Stimulated activated naive CD8-positive, alpha-beta T cell treated with anti-CD3 and anti-CD28 coated beads, Interleukin-15, Interleukin-2, amounts not matched to agents 100 ng/mL and 50 ng/mL, for 24 hours (primary cell): ENCODE measurements around the gene TMEM14A.

Experiments
- H3K27ac Mint-ChIP-seq: one replicate; pipeline ENCODE4 v1.8.0; 2021; ENCODE audit warnings: mild to moderate bottlenecking, mixed read lengths
- H3K27me3 Mint-ChIP-seq: one replicate; pipeline ENCODE4 v1.8.0; 2021; ENCODE audit warnings: mixed read lengths
- H3K36me3 Mint-ChIP-seq: one replicate; pipeline ENCODE4 v1.8.0; 2021; ENCODE audit warnings: low read depth, mixed read lengths
- H3K4me1 Mint-ChIP-seq: one replicate; pipeline ENCODE4 v1.8.0; 2021; ENCODE audit warnings: low read depth, mixed read lengths
- H3K4me3 Mint-ChIP-seq: one replicate; pipeline ENCODE4 v1.8.0; 2021; ENCODE audit warnings: mild to moderate bottlenecking, mixed read lengths
- H3K9me3 Mint-ChIP-seq: one replicate; pipeline ENCODE4 v1.8.0; 2021; ENCODE audit warnings: mixed read lengths

Gene TMEM14A, protein sequence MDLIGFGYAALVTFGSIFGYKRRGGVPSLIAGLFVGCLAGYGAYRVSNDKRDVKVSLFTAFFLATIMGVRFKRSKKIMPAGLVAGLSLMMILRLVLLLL

DNA sequence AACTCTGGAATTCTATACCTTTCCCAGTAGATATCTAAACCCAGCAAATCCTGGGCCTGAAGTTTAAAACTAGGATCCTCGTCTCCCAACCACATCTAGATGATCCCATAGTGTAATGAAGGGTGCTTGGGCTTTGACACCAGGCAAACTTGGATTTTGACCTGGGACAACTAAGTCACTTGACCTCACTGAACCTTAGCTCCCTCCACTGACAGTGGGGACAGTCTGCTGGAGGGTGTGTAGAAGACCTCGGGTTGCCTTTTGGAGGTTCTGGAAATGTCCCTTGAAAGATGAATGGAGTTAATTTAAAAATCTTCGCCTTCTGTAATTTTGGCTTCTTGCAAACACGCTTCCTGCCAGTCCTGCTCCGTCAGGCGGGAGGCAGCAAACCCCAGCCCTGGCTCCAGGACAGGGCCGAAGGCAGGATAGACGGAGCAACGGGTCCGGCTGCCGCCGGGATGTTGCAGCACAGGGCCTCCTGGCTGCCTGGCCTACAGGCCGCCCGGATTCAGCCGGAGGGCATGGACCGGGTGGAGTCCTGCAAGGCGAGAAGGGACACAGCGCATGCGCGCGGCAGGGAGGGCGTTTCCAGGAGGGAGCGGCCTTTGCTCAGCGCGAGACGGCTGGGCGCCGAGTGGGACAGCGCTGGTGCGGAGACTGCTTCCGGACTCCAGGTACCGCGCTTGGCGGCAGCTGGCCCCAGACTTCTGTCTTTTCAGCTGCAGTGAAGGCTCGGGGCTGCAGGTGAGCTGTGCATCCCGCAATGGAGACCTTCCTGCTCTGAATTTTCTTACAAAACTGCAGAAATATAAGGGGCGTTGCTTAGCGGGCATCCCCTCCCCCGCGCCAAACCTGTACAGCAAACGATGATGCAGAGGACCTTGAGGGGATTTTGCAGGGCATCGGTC is at the start of gene TMEM14A:
Gene TMEM14A (plus strand): TSS at position 612 of the 908 bp plus-strand sequence. CDS start 5,990 bp downstream, outside the sequence.
- Mint-ChIP-seq H3K27ac (peak within 1 kb of the TSS; percentile 87), H3K4me3 (peak within 1 kb of the TSS; percentile 86), H3K27me3 (no peaks in the 10 kb centered on the region), H3K9me3 (no peaks in the 10 kb centered on the region), H3K4me1 (peaks cover 28% of the 10 kb centered on the region), H3K36me3 (peaks cover 3% of the 10 kb centered on the region)

DNA sequence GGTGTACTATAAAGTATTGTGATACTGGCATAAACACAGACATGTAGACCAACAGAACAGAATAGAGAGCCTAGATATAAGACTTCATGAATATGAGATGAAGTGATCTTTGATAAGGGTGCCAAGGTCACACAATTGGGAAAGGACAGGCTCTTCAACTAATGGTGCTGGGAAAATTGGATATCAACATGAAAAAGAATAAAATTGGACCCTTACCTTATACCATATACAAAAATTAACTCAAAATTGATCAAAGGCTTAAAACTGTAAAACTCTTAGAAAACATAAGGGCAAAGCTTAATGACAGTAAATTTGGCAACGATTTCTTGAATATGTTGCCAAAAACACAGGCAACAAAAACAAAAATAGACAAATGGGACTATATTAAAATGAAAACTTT is 49.3 kb upstream of the TMEM14A start:
- Mint-ChIP-seq H3K27me3 (peaks cover 6% of the 10 kb centered on the region), H3K27ac (no peak overlapping the region), H3K4me1 (no peaks in the 10 kb centered on the region), H3K36me3 (no peaks in the 10 kb centered on the region), H3K4me3 (no peak overlapping the region), H3K9me3 (no peaks in the 10 kb centered on the region)

DNA sequence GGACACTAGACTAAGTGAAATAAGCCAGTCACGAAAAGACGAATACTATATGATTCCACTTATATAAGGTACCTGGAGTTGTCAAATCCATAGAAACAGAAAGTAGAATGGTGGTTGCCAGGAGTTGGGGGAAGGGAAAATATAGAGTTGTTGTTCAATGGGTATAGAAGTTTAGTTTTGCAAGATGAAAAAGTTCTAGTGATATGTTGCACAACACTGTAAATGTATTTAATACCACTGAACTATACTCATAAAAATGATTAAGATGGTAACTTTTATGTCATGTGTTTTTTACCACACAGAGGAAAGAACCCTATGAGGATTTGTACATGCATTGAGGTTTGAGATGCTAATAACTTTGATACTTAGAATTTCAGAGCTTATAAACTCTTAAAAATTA is 48.1 kb upstream of the TMEM14A start:
- H3K4me1 Mint-ChIP-seq: no peaks in the 10 kb centered on the region
- no peak overlapping the region for H3K27ac Mint-ChIP-seq

DNA sequence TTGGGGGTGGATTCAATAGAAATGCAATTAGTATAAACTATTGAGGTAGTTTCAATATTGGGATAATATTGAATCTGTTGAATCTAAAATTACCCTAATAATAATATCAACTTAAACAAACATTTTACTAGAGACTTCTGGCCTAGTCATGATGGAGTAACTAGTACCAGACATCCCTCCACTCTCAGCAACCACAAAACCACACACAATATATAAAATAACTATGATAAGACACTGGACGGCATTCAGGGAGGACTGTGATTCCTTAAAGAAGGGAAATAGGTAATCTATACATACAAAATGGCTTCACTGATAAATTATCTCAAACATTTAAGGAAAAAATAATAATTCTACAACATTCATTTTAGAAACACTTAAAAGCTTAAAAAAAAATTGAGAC is 38.9 kb upstream of the TMEM14A start:
- Mint-ChIP-seq H3K4me1 (peaks cover 5% of the 10 kb centered on the region), H3K27me3 (no peaks in the 10 kb centered on the region), H3K9me3 (no peaks in the 10 kb centered on the region), H3K4me3 (no peak overlapping the region), H3K27ac (no peak overlapping the region), H3K36me3 (no peaks in the 10 kb centered on the region)

More for the DNA sequence above, 48.1 kb upstream of the TMEM14A start:
- Mint-ChIP-seq H3K36me3 (no peaks in the 10 kb centered on the region), H3K27me3 (peaks cover 6% of the 10 kb centered on the region), H3K9me3 (no peaks in the 10 kb centered on the region), H3K4me3 (no peak overlapping the region)

DNA sequence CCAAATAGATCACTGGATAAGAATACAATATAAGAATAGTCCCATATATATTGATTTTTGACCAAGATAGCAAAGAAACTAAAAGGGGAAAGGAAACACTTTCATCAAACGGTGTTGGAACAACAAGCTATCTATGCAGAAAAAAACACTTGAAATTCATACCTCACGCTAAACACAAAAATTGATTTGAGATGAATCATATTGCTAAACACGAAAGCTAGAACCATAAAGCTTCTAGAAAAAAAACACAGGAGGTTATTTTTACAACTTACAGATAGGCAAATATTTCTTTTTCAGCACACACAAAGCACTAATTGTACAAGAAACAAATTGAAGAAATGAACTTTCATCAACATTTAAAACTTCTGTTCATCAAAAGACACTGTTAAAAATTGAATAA is 36.7 kb upstream of the TMEM14A start:
- H3K27me3 Mint-ChIP-seq: no peaks in the 10 kb centered on the region
- no peak overlapping the region for H3K4me3 Mint-ChIP-seq
- H3K9me3 Mint-ChIP-seq: no peaks in the 10 kb centered on the region
- no peak overlapping the region for H3K27ac Mint-ChIP-seq
- H3K4me1 Mint-ChIP-seq: peaks cover 5% of the 10 kb centered on the region
- H3K36me3 Mint-ChIP-seq: no peaks in the 10 kb centered on the region

DNA sequence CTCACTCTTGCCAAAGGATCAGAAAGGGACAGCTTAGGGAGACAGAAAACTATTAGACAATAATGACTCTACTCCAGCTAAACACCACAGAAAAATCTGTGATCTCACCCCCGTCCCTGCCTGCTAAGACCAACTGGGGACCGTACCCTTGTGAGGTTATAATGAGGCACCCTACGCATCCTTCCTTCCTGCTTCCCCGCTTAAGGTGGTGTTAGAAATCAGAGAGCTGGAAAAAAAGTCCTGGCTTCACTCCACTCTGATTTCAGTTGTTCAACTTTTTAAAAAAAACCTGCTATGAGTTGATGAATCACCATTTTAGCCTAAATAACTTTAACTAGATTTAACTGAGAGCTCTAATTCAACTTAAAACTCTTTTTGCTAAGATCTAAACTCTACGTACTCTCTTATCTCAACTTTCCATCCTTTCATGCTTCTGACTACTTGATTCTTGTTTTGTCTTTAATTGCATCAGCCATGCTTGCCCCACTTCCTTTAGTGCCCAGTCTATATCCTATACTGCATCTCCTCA is 35.8 kb upstream of the TMEM14A start:
- peaks cover 6% of the 10 kb centered on the region for H3K27me3 Mint-ChIP-seq
- H3K4me1 Mint-ChIP-seq: peaks cover 5% of the 10 kb centered on the region
- peak overlapping the region; percentile 12 for H3K27ac Mint-ChIP-seq
- H3K9me3 Mint-ChIP-seq: no peaks in the 10 kb centered on the region
- no peak overlapping the region for H3K4me3 Mint-ChIP-seq
- no peaks in the 10 kb centered on the region for H3K36me3 Mint-ChIP-seq

DNA sequence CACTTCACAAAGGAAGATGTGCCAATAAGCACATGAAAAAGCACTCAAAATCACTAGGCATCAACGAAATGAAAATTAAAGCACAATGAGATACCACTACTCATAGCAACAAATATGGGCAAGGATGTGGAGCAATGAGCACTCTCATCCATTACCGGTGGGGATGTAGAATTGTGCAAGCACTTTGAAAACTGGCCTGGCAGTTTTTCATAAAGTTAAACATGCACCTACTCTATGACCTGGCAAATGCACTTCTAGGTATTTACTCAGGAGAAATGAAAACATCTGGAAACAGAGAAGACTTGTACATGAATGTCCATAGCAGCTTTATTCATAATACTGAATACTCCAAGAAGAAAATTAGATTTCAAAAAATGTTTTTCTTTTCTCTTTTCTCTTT is 34.1 kb upstream of the TMEM14A start:
- H3K4me1 Mint-ChIP-seq: peaks cover 11% of the 10 kb centered on the region
- H3K9me3 Mint-ChIP-seq: no peaks in the 10 kb centered on the region
- peaks cover 13% of the 10 kb centered on the region for H3K27me3 Mint-ChIP-seq
- H3K4me3 Mint-ChIP-seq: no peak overlapping the region
- H3K27ac Mint-ChIP-seq: no peak overlapping the region
- no peaks in the 10 kb centered on the region for H3K36me3 Mint-ChIP-seq

DNA sequence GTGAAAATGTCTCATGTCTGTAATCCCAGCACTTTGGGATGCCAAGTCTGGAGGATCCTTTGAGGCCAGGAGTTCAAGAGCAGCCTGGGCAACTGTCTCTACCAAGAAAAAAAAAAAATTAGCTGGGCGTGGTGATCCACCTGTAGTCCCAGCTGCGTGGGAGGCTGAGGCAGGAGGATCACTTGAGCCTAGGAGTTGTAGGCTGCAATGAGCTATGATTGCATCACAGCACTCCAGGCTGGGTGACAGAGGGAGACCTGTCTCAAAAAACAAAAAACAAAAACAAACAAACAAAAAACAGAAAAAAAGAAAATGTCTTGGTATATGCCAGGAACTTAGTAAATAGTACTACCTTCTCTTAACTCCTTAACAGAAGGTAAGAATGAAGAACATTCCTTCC is 31.4 kb upstream of the TMEM14A start:
- no peaks in the 10 kb centered on the region for H3K9me3 Mint-ChIP-seq
- peaks cover 18% of the 10 kb centered on the region for H3K27me3 Mint-ChIP-seq
- H3K27ac Mint-ChIP-seq: no peak overlapping the region
- H3K4me3 Mint-ChIP-seq: no peak overlapping the region
- peaks cover 15% of the 10 kb centered on the region for H3K4me1 Mint-ChIP-seq
- no peaks in the 10 kb centered on the region for H3K36me3 Mint-ChIP-seq

DNA sequence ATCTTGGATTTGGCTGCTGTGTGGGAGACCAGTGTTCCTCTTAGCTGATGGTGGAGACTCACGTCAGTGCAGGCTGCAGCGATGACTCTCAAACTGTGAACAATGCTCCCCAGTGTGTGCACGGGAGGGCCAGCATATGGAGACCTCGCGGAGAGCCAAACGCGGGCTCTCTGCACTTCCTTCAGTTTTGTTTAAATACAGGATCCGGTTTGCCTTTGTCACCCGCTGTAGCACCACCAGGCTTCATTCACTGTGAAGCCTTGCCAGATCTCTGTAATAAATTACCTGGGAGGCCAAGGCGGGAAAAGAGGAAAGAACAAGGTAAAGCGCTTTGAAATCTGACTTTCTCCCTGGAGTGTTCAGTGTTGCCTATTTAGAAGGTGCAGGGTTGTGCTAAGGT is 30.7 kb upstream of the TMEM14A start:
- H3K27me3 Mint-ChIP-seq: peaks cover 18% of the 10 kb centered on the region
- H3K4me3 Mint-ChIP-seq: no peak overlapping the region
- no peaks in the 10 kb centered on the region for H3K9me3 Mint-ChIP-seq
- peaks cover 13% of the 10 kb centered on the region for H3K4me1 Mint-ChIP-seq
- H3K36me3 Mint-ChIP-seq: no peaks in the 10 kb centered on the region
- no peak overlapping the region for H3K27ac Mint-ChIP-seq

DNA sequence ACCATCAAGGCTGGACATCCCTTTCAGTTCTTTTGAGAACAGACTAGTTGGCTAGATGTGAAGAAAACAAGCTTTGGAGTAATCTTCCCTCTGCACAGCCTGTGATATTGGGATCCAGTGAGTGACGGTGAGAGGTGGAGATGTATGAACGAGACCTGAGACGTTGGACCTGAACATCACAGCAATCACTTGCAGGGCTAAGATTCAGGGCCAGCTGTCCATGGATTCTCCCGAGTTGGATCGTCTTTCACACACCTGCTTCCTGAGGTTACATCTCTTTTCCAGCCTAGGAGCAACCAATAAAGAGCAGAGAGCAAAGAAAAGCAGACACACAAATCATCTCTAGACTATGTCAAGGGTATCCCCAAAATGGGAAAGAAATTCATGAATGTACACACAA is 30.0 kb upstream of the TMEM14A start:
- H3K36me3 Mint-ChIP-seq: no peaks in the 10 kb centered on the region
- H3K9me3 Mint-ChIP-seq: no peaks in the 10 kb centered on the region
- peaks cover 18% of the 10 kb centered on the region for H3K27me3 Mint-ChIP-seq
- H3K4me1 Mint-ChIP-seq: peaks cover 10% of the 10 kb centered on the region
- H3K27ac Mint-ChIP-seq: no peak overlapping the region
- no peak overlapping the region for H3K4me3 Mint-ChIP-seq

DNA sequence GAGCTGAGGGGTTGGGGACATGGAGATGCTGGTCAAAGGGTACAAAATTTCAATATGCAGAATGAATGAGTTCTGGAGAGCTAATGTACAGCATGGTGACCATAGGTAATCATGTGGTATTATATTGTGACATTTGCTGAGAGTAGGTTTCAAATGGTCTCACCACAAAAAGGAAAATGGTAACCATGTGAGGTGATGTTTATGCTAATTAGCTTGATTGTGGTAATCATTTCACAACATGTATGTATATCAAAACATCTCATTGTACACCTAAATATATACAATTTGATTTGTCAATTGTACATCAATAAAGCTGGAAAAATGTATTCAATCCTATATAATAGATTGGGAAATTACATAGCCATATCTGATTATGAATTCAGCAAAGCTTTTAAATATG is 29.5 kb upstream of the TMEM14A start:
- no peaks in the 10 kb centered on the region for H3K9me3 Mint-ChIP-seq
- H3K4me1 Mint-ChIP-seq: peaks cover 10% of the 10 kb centered on the region
- H3K36me3 Mint-ChIP-seq: no peaks in the 10 kb centered on the region
- H3K4me3 Mint-ChIP-seq: no peak overlapping the region
- no peak overlapping the region for H3K27ac Mint-ChIP-seq
- H3K27me3 Mint-ChIP-seq: peaks cover 18% of the 10 kb centered on the region

DNA sequence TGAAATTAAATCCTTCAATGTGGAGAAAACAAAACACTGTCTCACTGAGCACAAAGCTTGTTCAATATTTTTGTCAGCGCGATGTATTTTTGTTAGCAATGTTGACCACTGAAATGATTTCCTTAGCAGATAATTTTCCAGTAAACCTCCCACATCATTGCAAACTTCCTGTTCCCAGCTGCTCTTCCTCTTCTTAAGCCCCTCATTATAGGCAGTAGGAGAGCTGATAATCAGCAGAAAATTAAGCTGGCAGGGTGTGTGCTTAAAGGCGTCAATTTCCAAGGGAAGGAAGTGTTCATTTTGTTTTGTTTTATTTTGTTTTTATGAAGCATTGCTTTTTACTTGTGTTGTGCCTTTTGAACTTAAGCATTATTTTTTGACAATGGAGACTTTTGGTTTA is 29.1 kb upstream of the TMEM14A start:
- Mint-ChIP-seq H3K9me3 (no peaks in the 10 kb centered on the region), H3K4me1 (peaks cover 10% of the 10 kb centered on the region), H3K27me3 (peaks cover 18% of the 10 kb centered on the region), H3K4me3 (no peak overlapping the region), H3K27ac (no peak overlapping the region), H3K36me3 (no peaks in the 10 kb centered on the region)

DNA sequence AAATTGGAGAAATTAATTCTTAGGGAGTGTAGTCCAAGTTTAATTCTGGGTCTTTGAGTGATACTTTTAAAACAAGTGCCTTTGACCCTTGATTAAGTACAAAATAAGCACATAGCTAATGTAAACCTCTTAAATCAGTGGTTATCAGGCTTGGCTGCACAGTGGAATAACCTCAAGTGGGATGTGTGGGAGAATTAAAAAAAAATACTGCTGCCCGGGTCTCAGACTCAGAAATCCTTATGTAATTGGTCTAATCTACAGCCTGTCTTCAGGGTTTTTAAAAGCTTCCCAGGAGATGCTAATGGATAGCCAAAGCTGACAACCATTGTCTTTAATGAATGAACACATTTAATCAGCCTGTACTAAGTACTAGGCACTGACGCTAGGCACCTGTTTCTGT is 28.5 kb upstream of the TMEM14A start:
- H3K27me3 Mint-ChIP-seq: peaks cover 18% of the 10 kb centered on the region
- no peak overlapping the region for H3K27ac Mint-ChIP-seq
- H3K4me1 Mint-ChIP-seq: peaks cover 10% of the 10 kb centered on the region
- H3K36me3 Mint-ChIP-seq: no peaks in the 10 kb centered on the region
- no peaks in the 10 kb centered on the region for H3K9me3 Mint-ChIP-seq
- H3K4me3 Mint-ChIP-seq: no peak overlapping the region

DNA sequence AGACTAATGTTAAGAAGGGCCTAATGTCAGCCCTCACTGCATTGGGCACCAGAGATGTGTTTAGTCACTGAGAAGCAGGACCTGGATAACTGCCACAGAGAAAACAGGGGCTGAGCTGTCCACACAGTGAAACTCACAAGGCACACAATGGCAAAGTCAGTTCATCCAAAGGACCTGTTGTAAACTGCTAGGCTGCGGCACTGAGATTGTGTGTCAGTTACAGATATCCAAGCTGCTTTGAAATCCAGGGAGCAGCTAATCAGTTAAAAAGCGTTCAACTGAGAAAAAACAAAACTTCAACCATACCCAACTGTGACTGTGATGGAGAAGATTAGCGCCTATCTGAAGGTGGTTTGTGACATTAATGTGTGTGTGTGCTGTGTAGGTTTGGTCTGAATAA is 27.8 kb upstream of the TMEM14A start:
- Mint-ChIP-seq H3K36me3 (no peaks in the 10 kb centered on the region), H3K4me1 (peaks cover 10% of the 10 kb centered on the region)

DNA sequence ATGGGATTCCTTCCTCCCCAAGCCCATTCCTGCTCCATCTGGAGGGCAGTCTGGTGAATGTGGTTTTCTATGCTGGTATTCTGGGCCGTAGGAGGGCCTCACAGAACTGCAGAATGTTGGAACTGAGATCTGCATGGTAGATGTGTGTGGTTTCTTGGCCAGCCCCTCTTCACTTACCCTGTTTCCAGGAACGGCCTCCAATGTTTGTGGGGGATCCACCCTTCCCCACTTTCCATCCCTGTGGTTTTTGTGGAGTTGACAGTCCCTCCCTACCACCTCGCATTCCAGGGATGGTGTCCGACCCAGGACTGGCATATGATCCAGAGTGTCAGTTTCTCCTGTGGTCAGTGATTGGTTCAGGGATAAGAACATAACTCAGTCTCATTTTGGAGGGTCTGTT is 26.7 kb upstream of the TMEM14A start:
- H3K27ac Mint-ChIP-seq: no peak overlapping the region

More for the DNA sequence above, 27.8 kb upstream of the TMEM14A start:
- Mint-ChIP-seq H3K27ac (no peak overlapping the region), H3K27me3 (peaks cover 18% of the 10 kb centered on the region), H3K9me3 (no peaks in the 10 kb centered on the region), H3K4me3 (no peak overlapping the region)

More for the DNA sequence above, 26.7 kb upstream of the TMEM14A start:
- no peaks in the 10 kb centered on the region for H3K36me3 Mint-ChIP-seq
- no peaks in the 10 kb centered on the region for H3K9me3 Mint-ChIP-seq
- H3K27me3 Mint-ChIP-seq: peaks cover 18% of the 10 kb centered on the region
- H3K4me3 Mint-ChIP-seq: no peak overlapping the region
- H3K4me1 Mint-ChIP-seq: peaks cover 10% of the 10 kb centered on the region
